HPDE6-E6E7 (cell line): ENCODE measurements around the gene SECTM1.
"Not testable (repeated sequence)": the region's sequence is repeated elsewhere in the genome, so short reads cannot be mapped to it uniquely, and the experiment has no call there.

ENCODE experiments used
- DNase-seq: peaks from one replicate; pipeline ENCODE4 v3.0.0; 2011; ENCODE audit warnings: missing footprints; ENCODE audit errors: extremely low spot score

Gene SECTM1

DNA sequence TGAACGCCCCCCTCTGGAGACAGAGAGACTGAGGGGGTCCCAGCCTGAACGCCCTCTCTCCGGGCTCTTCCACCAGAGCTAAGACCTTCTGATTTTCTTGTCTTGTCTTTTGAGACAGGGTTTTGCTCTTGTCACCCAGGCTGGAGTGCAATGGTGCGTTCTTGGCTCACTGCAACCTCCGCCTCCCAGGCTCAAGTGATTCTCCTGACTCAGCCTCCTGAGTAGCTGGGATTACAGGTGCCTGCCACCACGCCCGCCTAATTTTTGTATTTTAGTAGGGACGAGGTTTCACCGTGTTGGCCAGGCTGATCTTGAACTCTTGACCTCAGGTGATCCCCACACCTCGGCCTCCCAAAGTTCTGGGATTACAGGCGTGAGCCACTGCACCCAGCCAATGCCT lies 14.4 kb upstream of the SECTM1 start:
- DNase-seq: not testable (repeated sequence)

DNA sequence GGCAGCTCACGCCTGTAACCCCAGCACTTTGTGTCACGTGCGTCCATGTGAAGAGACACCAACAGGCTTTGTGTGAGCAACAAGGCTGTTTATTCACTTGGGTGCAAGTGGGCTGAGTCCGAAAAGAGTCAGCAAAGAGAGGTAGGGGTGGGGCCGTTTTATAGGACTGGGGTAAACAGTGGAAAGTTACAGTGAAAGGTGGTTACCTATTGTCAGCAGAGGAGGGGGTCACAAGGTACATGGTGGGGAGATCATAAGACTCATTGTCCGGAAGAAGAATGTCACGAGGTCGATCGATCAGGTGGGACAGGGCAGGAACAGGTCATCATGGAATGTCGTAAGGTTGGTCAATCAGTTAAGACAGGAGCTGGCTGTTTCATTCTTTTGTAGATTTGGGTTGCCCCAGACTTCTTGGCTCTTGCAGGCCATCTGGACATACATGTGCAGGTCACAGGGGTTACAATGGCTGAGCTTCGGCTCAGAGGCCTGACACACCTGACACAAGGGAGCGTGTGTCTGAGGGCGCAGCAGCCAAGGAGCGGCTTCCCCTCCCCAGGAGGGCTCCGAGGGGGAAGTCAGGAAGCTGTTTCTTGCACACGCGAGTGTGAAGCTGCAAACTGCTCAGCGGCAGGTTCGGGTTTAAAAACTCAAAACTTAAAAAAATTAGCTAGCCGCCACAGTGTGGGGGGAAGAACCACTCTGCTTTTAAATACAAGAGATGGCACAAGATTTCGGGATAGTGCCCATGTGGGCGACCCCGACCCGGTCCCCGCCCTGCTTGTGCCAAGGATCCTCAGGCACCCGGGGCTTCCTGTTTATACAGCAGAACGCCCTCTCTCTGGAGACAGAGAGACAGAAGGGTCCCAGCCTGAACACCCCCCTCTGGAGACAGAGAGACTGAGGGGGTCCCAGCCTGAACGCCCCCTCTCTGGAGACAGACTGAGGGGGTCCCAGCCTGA lies 13.1 kb upstream of the SECTM1 start:
- no peak for DNase-seq

DNA sequence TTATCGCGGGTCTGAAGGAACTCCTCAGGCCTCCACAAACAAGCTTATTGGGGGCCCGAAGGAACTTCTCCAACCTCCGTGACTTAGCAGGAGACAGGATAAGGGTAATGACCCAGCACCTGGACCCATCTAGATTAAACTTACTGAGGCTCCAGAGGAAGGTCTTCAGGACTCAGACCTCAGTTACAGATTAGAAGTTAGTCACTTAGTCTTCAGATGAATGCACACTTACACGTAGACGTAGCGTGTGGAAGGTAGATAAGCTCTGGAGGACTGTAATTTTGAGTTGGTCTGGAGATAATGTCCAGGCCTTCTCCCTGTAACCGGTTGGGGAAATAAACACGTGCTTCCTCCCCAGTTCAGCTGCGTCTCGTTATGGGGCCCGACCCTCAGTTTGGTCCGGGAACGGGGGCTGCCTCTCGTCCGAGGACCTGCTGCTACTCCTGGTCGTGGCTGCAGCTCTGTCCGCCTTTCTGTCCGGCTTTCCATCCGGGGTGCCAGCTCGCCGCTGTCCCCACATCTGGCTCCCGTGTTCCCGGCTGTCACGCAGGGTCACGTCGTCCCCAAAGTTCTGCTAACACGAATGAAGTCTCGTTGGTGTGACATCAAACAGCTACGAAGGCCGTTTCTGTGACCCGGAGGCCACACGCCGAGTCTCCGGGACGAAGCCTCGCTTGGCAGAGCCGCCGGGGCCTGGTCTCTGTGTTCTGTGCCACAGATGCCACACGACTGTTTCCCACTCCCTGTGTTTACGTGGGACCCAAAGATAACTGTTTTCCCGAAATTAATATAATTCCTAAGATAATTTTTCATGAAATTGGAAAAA lies 11.8 kb upstream of the SECTM1 start:
- no peak for DNase-seq

DNA sequence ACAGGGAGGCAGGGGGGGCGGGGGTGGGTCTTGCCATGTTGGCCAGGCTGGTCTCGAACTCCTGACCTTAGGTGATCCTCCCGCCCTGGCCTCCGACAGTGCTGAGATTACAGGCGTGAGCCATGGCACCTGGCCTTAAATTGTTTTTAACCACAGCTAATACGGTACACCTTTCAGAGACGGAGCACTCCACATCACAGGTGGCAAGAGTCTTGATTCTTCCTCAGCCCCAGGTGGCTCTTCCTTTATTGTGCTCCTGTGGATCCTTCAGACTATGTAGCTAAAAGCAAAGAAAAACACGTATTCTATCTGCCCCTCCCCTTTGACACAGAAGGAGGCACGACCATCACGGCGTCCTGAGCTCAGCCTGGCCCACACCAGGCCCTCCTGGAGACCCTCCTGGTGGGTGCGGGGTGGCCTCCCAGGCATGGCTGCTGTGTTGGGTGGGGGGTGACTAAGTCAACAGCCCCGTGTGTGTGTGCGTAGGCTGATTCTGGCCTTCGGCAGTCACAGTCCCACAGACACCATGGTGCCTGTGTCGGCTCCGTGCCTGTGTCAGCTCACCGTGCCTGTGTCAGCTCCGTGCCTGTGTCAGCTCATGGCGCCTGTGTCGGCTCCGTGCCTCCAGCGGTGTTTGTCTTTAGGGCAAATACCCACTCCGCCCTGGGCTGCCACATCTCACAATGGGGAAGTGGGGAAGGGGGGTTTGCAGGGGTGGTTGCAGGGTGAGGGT lies 10.8 kb upstream of the SECTM1 start:
- DNase-seq: no peak

DNA sequence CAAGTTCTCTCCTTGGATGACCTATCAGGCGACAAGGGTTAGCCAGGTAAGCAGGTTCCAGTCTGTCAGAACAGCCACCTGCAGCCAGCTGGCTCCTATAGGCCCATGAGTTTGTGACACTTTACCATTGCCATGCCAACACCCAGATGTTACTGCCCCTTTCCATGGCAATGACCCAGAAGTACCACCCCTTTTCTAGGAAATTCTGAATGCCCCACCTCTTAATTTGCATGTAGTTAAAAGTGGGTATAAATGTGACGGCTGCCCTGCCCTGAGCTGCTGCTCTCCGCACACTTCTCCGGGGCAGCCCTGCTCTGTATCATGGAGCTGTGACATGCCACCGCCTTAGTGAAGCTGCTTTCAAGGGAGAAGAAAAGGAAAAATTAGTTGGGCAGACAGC lies 10.0 kb upstream of the SECTM1 start:
- DNase-seq: no peak

DNA sequence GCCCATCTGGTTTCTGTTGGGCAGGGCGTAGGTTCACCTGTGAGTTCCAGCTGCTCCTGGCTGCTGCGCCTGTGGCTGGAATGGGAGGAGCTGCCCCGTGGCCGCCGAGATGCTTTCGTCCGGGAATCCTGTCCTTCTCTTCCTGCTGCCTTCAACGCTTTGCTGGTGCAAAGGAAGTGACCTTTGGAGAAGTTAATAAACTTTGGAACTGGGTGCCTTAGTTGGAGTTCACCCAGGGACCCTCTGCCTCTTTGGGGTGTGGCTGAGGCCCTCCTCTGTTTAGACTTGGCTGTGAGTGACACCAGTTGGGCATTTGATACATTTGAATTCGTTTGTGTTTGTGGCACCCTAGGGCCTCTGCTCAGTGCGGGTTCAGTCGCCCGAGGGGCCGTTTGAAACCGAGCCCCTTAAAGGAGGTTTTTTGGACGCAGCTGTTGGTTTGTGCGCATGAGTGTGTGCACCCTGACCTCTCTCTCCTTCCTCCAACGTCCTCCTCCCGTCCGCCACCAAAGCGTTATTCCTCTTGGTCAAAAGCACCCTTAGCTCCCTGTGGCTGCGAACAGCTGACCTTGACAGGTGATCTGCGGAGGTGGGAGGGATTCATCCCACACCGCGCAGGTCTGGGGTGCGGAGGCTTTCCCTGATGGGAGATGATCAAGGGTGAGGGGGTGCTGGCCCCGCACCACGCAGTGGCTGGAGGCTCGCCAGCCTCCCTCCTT lies 9.0 kb upstream of the SECTM1 start:
- no peak for DNase-seq

DNA sequence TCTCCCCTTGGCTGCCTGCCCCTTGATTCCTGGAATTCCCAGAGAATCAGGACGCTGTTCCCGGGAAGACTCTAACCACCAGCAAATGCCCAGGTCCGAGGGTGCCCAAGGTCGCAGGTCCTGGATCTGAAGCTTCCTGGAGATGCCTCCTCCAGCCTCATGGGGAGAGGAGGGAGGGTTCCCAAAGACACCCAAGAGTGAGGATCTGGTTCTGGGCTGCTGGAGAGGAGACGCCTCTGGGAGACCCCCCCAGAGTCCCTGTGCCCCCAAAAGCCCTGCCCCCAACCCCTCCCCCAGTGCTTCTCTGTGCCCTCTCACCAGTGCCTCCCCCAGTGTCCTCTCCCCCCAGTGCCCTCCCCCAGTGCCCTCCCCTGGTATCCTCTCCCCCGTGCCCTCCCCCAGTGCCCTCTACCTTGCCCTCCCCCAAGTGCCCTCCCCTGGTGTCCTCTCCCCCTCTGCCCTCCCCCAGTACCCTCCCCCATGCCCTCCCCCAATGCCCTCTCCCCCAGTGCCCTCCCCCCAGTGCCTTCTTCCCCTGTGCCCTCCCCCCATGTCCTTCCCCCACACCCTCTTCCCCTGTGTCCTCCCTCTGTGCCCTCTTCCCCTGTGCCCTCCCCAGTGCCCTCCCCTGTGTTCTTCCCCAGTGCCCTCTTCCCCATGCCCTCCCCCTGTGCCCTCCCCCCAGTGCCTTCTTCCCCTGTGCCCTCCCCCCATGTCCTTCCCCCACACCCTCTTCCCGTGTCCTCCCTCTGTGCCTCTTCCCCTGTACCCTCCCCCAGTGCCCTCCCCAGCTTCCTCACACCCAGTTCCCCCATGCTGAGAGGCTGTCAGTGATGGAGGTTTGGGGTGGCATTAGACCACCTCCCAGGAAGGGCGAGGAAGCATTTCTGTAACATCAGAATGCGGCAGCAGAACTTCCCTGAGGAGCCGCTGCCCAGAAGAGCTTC lies 6.3 kb upstream of the SECTM1 start:
- no peak for DNase-seq

DNA sequence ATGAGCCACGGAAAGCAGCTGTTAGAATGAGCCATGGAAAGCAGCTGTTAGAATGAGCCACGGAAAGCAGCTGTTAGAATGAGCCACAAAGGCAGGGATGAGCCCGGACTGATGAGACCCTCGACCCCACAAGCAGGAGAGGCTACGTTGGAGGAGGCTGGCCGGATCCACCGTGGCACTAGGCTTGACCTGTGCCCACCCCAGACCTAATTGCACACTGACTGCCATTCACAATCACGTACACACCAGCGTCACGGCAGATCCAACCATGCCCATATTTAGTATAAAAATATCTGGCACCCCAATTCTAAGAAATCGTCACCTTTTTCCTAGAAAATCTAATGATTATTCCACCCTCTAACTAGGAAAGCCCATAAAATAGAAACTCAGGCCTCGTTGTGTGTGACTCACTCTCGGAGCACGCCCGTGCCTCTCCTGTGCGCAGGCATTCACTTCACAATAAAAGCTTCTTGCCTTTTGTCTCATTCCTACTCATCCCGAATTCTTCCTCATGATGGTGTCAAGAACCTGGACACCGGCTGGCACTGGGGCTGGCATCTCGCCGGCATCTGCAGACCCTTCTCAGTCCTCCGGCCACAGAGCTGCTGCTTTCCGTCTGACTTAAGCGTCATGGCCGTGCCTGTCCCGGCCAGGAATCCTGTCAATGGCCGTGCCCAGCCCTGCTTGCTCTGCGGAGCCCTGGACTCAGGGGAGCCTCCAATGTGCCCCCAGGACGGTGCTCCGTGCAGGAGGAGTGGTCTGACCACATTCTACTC lies 5.5 kb upstream of the SECTM1 start:
- peak; percentile 86 for DNase-seq

DNA sequence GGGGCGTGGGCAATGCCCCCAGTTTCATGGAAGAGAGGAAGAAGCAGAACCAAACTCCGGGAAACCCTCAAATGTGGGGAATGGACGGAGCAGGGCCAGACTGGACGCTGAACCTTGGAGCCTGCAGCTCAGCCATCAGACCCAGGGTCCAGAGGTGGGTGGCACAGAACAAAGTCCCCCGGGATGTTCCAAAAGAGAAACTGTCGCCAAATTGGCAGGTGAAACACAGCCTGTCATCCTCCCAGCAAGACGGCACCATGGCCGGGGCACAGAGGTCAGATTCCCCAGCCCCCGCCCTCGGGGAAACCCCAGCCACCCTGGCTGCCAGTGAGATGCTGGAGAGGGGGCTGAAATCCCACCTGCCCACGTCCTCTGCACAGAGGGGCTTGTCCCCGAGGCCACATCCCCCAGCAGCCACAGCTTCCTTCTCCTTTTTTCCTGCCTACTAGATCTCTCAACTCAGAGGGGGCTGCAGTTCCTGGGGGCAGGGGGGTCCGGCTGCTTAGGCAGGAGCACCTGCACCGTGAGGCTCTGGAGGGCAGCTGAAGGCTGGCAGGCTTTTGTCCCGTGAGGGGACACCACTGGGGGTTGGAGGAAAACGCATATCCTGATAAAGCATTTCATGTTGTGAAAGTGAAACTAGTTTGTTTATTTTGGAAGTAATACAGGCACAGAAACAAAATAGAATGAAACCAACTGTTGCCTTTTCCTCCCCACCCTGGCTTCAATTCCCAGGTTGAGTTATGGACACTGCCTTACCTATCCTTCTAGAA lies 1.2 kb upstream of the SECTM1 start:
- no peak for DNase-seq

DNA sequence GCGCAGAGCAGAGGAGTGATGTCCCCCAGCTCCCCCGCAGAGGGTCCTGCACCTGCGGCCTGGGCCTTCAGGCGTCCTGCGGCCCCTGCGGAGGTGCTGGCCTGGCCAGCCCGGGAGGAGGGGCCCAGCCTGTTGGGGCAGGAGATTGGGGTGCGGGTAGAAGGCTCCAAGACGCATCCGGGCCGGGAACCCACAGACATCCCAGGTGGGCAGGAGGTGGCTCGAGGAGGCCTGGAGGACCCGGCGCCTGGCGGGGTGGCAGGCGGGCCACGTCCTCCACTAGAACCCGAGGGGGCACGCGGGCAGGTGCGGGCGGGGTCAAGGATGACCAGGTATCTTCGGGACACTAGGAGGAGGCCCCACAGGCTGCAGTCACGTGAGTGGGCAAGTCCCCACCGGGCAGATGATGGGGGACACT lies 647 bp upstream of the SECTM1 start:
- DNase-seq: no peak

DNA sequence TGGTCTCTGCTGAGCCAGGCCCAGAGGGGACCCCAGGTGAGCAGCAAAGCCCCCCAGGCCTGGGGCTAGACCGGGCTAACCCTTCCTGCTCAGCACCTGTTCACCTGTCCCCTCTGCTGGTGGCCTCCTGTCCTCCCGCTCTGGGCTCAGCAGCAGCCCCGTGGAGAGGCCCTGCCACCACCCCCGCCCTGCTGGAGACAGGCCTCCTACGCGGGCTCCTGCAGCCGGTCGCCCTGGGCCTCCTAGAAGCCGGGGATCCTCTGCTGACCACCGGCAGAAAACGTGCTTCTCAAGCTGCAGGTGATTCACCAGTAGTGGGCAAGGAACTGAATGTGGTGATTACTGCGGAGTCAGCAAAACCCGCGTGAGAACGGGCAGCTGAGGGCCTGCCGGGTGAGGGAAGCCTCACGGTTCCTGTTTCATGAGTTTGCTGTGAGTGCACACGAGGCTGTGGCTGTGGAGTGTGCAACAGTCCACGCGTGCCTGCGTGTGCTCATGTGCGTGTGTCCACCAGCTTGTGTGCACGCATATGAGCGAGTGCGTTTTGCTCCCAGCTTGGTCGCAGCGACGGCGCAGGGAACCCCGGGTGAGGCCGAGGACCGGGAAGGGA lies 792 bp downstream of the SECTM1 start:
- no peak for DNase-seq

DNA sequence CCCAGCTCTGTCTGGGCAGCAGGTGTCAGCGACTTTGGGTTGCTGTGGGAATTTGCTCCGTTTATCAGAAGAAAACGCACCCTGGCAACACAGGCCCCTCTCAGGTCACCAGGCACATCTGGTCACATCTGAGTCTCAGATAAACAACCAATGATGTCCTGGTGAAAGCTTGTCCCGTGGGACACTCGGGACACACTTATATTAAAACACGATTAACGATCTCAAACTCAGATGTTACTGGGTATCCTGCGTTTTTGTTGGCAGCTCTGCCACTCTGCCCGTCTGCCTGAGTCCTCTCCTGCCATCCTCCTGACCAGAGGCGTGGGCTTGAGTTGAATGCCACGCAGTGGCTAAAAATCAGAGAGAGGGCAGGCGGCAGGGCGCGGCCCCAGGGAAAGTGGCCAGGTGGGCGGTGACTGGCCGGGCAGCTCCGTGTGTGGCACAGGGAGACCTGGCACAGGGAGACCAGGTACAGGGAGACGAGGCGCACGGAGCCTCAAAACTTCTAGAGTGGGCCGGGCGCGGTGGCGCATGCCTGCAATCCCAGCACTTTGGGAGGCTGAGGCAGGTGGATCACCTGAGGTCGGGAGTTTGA lies 2.1 kb downstream of the SECTM1 start:
- no peak for DNase-seq

DNA sequence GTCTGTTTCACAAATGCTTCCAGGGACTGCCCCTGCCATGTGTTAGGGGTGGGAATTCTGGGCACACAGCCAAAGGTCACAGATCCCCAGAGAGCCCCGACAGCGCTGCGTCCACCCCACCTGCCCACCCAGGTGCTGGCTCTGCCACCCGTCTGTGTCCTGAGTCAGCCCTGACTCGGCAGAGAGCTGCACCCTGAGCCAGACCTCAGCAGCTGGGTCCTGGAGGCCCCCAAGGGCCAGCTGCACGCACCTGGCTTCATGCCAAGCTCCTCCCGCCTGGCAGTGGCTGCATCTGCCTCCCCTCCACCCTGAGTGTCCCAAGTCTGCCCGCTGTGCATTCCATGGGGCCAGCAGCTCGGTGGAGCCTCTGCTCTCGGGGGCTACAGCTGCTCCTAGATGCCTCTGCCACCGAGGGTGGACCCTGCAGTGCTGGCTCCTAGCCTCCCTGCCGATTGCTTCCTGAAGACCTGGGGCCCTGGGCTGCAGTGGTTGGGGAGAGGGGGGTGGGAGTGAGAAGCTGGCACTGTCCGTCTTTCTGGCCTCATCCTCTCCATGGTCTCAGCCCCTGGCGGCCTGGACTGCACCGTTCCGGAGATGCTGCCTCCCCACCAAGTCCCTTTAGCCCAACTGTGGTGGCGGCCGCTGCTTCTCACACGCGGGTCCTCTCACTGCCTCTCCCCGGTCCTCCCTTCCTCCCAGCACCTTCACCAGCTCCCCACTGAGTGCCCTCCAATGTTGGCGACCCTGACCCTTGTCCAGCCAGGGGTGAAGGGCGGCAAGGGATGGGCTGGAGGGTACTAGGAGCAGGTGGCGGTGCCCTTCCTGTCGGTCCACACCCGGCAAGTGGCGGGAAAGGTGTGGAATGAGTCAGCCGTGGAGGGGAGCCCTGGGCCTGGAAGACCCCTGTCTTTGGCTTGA lies 3.0 kb downstream of the SECTM1 start:
- DNase-seq: no peak

DNA sequence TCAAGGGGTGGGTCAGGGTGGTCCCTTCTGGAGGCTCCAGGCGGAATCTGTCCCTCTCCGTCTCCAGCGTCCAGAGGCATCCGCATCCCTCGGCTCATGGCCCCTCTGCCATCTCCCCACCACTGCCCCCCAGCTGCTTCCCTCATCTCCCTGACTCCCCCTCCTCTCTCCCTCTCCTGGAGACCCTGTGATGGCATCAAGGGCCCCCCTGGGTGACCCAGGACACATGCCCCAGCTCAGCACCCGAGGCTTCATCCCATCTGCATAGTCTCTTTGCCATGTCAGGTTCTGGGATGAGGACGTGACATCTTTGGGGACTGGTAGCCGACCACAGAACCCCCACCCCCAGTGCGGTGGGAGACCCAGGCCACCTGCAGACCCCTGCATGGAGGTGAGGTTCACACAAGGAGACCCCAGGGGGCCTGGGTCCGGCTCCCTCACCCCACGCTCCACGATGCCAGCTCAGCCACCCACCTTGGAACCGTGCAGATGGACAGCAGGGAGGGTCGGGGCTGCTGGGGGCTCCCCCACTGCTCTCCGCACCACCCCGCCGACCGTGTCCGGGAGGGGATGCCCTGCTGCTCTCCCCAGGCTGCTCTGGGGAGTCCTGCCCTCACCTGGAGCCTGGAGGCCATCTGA lies 3.8 kb downstream of the SECTM1 start:
- no peak for DNase-seq

DNA sequence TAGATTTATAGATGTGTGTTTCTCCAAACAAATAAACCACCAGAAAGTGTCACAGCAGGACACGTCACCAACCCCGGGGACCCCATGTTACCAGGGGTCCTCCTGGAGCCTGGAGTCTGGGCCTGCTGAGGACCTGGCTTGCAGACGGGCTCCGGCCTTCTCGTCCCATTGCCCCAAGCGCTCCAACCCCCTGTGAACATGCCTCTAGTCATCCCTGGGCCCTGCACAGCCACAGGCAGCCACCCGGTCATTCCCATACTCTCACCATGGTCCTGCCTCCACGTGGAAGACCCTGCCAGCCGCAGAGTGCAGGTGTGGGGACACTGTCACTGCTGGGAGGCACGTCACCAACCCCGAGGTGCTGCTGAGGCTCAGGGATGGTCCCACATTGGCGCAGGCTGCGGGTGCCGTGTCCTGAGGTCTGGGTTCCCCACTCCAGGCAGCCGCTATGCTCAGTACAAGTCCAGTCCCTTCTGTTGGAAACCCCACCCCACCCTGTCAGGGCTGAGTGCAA lies 4.5 kb downstream of the SECTM1 start:
- no peak for DNase-seq
